ENCODE measurements around the gene ANKFN1. TPM values are rescaled to one million over a fixed set of nuclear protein-coding genes. Genes with fewer than 3 reads are reported as not detected.
"Not testable (repeated sequence)": the region's sequence is repeated elsewhere in the genome, so short reads cannot be mapped to it uniquely, and the experiment has no call there.

The ANKFN1 gene
- total RNA-seq, 1 donor from 2014 or later: 1.6 TPM

- no peak for DNase-seq (ENCODE audit: low spot score)
- ATAC-seq: no peak
- intact Hi-C loops (cut with DNase I): no loop called here
These were observed 253.8 kb downstream of the ANKFN1 start for GRCh38 chr17:56407086-56407485.

GRCh38 chr17:56412356-56412755 is 259.1 kb downstream of the ANKFN1 start:
- ATAC-seq; intact Hi-C loops (cut with DNase I); DNase-seq (ENCODE audit: low spot score): not testable (repeated sequence)

- ATAC-seq: no peak
- no peak for DNase-seq (ENCODE audit: low spot score)
- intact Hi-C loops (cut with DNase I): no loop called here
These were observed 263.5 kb downstream of the ANKFN1 start for GRCh38 chr17:56416682-56417351.

- ATAC-seq (no peak), DNase-seq (ENCODE audit: low spot score) (no peak)
- intact Hi-C loops (cut with DNase I): no loop called here
These were observed 270.7 kb downstream of the ANKFN1 start for GRCh38 chr17:56424005-56424404.

- ATAC-seq: no peak
- no peak for DNase-seq (ENCODE audit: low spot score)
- intact Hi-C loops (cut with DNase I): no loop called here
These were observed 271.3 kb downstream of the ANKFN1 start for GRCh38 chr17:56424543-56425044.

GRCh38 chr17:56425483-56425882 is 272.2 kb downstream of the ANKFN1 start:
- intact Hi-C loops (cut with DNase I): no loop called here
- DNase-seq (ENCODE audit: low spot score): no peak
- ATAC-seq: no peak

- intact Hi-C loops (cut with DNase I): no loop called here
- no peak for ATAC-seq
These were observed 273.6 kb downstream of the ANKFN1 start for GRCh38 chr17:56426901-56427300.

GRCh38 chr17:56431736-56432135 is 278.5 kb downstream of the ANKFN1 start:
- intact Hi-C loops (cut with DNase I): no loop called here
- DNase-seq (ENCODE audit: low spot score) (no peak), ATAC-seq (no peak)

More at GRCh38 chr17:56426901-56427300, 273.6 kb downstream of the ANKFN1 start:
- DNase-seq (ENCODE audit: low spot score): no peak

GRCh38 chr17:56432443-56432842 is 279.2 kb downstream of the ANKFN1 start:
- DNase-seq (ENCODE audit: low spot score) (no peak), ATAC-seq (no peak)
- intact Hi-C loops (cut with DNase I): no loop called here

- intact Hi-C loops (cut with DNase I): no loop called here
- no peak for DNase-seq (ENCODE audit: low spot score)
- ATAC-seq: no peak
These were observed 281.3 kb downstream of the ANKFN1 start for GRCh38 chr17:56434610-56435009.

GRCh38 chr17:56436142-56436541 is 282.9 kb downstream of the ANKFN1 start:
- DNase-seq (ENCODE audit: low spot score) (no peak), ATAC-seq (no peak)
- intact Hi-C loops (cut with DNase I): no loop called here

- no peak for DNase-seq (ENCODE audit: low spot score)
- intact Hi-C loops (cut with DNase I): no loop called here
- no peak for ATAC-seq
These were observed 287.1 kb downstream of the ANKFN1 start for GRCh38 chr17:56440419-56440818.

- DNase-seq (ENCODE audit: low spot score) (no peak), ATAC-seq (no peak)
- intact Hi-C loops (cut with DNase I): no loop called here
These were observed 288.0 kb downstream of the ANKFN1 start for GRCh38 chr17:56441308-56441707.

- ATAC-seq: no peak
- intact Hi-C loops (cut with DNase I): no loop called here
- no peak for DNase-seq (ENCODE audit: low spot score)
These were observed 292.6 kb downstream of the ANKFN1 start for GRCh38 chr17:56445692-56446411.

- DNase-seq (ENCODE audit: low spot score) (no peak), ATAC-seq (no peak)
- intact Hi-C loops (cut with DNase I): no loop called here
These were observed 293.9 kb downstream of the ANKFN1 start for GRCh38 chr17:56447171-56447570.

- DNase-seq (ENCODE audit: low spot score) (no peak), ATAC-seq (no peak)
- intact Hi-C loops (cut with DNase I): no loop called here
These were observed 295.1 kb downstream of the ANKFN1 start for GRCh38 chr17:56448371-56448770.

GRCh38 chr17:56449176-56449575 is 295.9 kb downstream of the ANKFN1 start:
- DNase-seq (ENCODE audit: low spot score): no peak
- intact Hi-C loops (cut with DNase I): no loop called here
- ATAC-seq: no peak

- ATAC-seq: no peak
- intact Hi-C loops (cut with DNase I): no loop called here
These were observed 298.4 kb downstream of the ANKFN1 start for GRCh38 chr17:56451629-56452028.

GRCh38 chr17:56452461-56452860 is 299.2 kb downstream of the ANKFN1 start:
- intact Hi-C loops (cut with DNase I): no loop called here
- DNase-seq (ENCODE audit: low spot score): no peak
- no peak for ATAC-seq

More at GRCh38 chr17:56451629-56452028, 298.4 kb downstream of the ANKFN1 start:
- no peak for DNase-seq (ENCODE audit: low spot score)

- ATAC-seq (no peak), DNase-seq (ENCODE audit: low spot score) (no peak)
- intact Hi-C loops (cut with DNase I): no loop called here
These were observed 304.2 kb downstream of the ANKFN1 start for GRCh38 chr17:56457501-56457900.
